ENCODE measurements around the gene SYVN1.

Gene SYVN1

GRCh38 chr11:65111744-65112545, 22.4 kb downstream of the SYVN1 start, which contains the start of gene TM7SF2:
Gene TM7SF2 (plus strand): TSS chr11:65111872. CDS start chr11:65112016, 144 bp downstream.
- peak; percentile 95 for DNase-seq

GRCh38 chr11:65111159-65111743, 23.1 kb downstream of the SYVN1 start:
- DNase-seq, result no peak

- DNase-seq, result peak; percentile 79
These were observed 23.9 kb downstream of the SYVN1 start for GRCh38 chr11:65110354-65110861.

GRCh38 chr11:65109231-65110198, 24.8 kb downstream of the SYVN1 start:
- DNase-seq, result no peak

- DNase-seq, result no peak
These were observed 25.7 kb downstream of the SYVN1 start for GRCh38 chr11:65108469-65109123.

- DNase-seq, result no peak
These were observed 26.4 kb downstream of the SYVN1 start for GRCh38 chr11:65107751-65108468.

GRCh38 chr11:65107078-65107477, 27.2 kb downstream of the SYVN1 start:
- no peak for DNase-seq

- DNase-seq, result no peak
These were observed 29.7 kb downstream of the SYVN1 start for GRCh38 chr11:65104628-65105027.

GRCh38 chr11:65103476-65103875, 30.8 kb downstream of the SYVN1 start:
- no peak for DNase-seq

- no peak for DNase-seq
These were observed 31.9 kb downstream of the SYVN1 start for GRCh38 chr11:65102142-65103095.

GRCh38 chr11:65100674-65101350, 33.5 kb downstream of the SYVN1 start:
- no peak for DNase-seq

- no peak for DNase-seq
These were observed 37.4 kb downstream of the SYVN1 start for GRCh38 chr11:65096926-65097325.

GRCh38 chr11:65095974-65096806, 38.1 kb downstream of the SYVN1 start, which contains the start of gene VPS51:
Gene VPS51 (plus strand): TSS chr11:65096214. CDS start chr11:65096251, 37 bp downstream.
- DNase-seq, result peak; percentile 87

GRCh38 chr11:65095427-65095826, 38.9 kb downstream of the SYVN1 start:
- no peak for DNase-seq

GRCh38 chr11:65090628-65091027, 43.7 kb downstream of the SYVN1 start:
- DNase-seq, result no peak

- no peak for DNase-seq
These were observed 44.7 kb downstream of the SYVN1 start for GRCh38 chr11:65089621-65090020.

GRCh38 chr11:65087827-65088226, 46.5 kb downstream of the SYVN1 start:
- DNase-seq, result no peak

GRCh38 chr11:65087216-65087615, 47.1 kb downstream of the SYVN1 start:
- DNase-seq, result no peak

GRCh38 chr11:65086809-65087208, 47.5 kb downstream of the SYVN1 start:
- no peak for DNase-seq
